SK-N-SH (cell line): ENCODE data around the gene SEMA3F. TPM values are rescaled to one million over a fixed set of nuclear protein-coding genes. Genes with fewer than 3 reads are reported as not detected.

Experiments
- CTCF ChIA-PET: fragments of 300-600, 350-600 bp; formaldehyde crosslinking; extraction: SDS; loops from one replicate; lab custom pipeline; 2021; lab: Yijun Ruan, JAX
- POLR2A ChIA-PET: fragments of 350-600 bp; sonication (Branson Sonifier 250); formaldehyde crosslinking; extraction: SDS; loops from one replicate; lab custom pipeline; 2020; ENCODE audit warnings: antibody characterized with exemption, inconsistent platforms; lab: Yijun Ruan, JAX
- DNase-seq: peaks from one replicate; pipeline ENCODE4 v3.0.0; 2012
- H2AFZ ChIP-seq: fragments of 200-600 bp; sonication (generic); 2 replicates; pipeline ENCODE4 v1.8.1; 2016; ENCODE audit warnings: antibody characterized with exemption, mild to moderate bottlenecking, low read depth
- H3F3A ChIP-seq: fragments of 200-600 bp; sonication (generic); replicated peaks from 2 replicates; pipeline ENCODE3; 2016; ENCODE audit warnings: antibody characterized with exemption, mild to moderate bottlenecking; ENCODE audit not compliant: insufficient read depth
- H3K27ac ChIP-seq, 2 experiments: fragments of 200-500 bp in 1 of 2; fragments of 200-600 bp in 1 of 2; sonication (Bioruptor generic) in 1 of 2; sonication (generic), shearing (Covaris generic) in 1 of 2; 2 replicates each; pipeline versions ENCODE4 v1.5.1 to v1.6.1; 2014 to 2016; ENCODE audit warnings: low read depth in 2 of 2, inconsistent platforms in 1 of 2, low read length in 1 of 2, mild to moderate bottlenecking in 1 of 2, mixed read lengths in 1 of 2
- H3K27me3 ChIP-seq: fragments of 200-600 bp; sonication (generic), shearing (Covaris generic); 2 replicates; pipeline ENCODE4 v1.6.1; 2016; ENCODE audit warnings: mixed run types; ENCODE audit not compliant: insufficient read depth
- H3K36me3 ChIP-seq, 2 experiments: fragments of 200-500 bp in 1 of 2; fragments of 200-600 bp in 1 of 2; sonication (Bioruptor generic) in 1 of 2; sonication (generic) in 1 of 2; replicated peaks in 1 of 2; 2 replicates each; pipeline versions ENCODE3 to v1.5.1; 2014 to 2016; ENCODE audit warnings: low read length in 1 of 2, mild to moderate bottlenecking in 1 of 2; ENCODE audit not compliant: insufficient read depth in 2 of 2, control insufficient read depth in 1 of 2
- H3K4me1 ChIP-seq, 2 experiments: fragments of 200-500 bp in 1 of 2; fragments of 200-600 bp in 1 of 2; sonication (Bioruptor generic) in 1 of 2; sonication (generic), shearing (Covaris generic) in 1 of 2; 2 replicates each; pipeline versions ENCODE4 v1.5.1 to v1.6.1; 2014 to 2016; ENCODE audit warnings: low read depth in 1 of 2, low read length in 1 of 2, mixed run types in 1 of 2; ENCODE audit not compliant: insufficient read depth in 2 of 2, control insufficient read depth in 1 of 2
- H3K4me2 ChIP-seq: fragments of 200-600 bp; sonication (generic), shearing (Covaris generic); 2 replicates; pipeline ENCODE4 v1.6.1; 2017; ENCODE audit warnings: mixed run types
- H3K4me3 ChIP-seq, 2 experiments: fragments of 200-500 bp in 1 of 2; fragments of 200-600 bp in 1 of 2; sonication (Bioruptor generic) in 1 of 2; sonication (generic), shearing (Covaris generic) in 1 of 2; 2 replicates each; pipeline versions ENCODE4 v1.5.1 to v1.8.1; 2014 to 2016; ENCODE audit warnings: low read depth in 2 of 2, inconsistent platforms in 1 of 2, low read length in 1 of 2, mild to moderate bottlenecking in 1 of 2, mixed read lengths in 1 of 2, moderate library complexity in 1 of 2
- H3K79me2 ChIP-seq: fragments of 200-600 bp; sonication (generic); 2 replicates; pipeline ENCODE4 v1.8.1; 2017; ENCODE audit warnings: mild to moderate bottlenecking; ENCODE audit not compliant: insufficient read depth
- H3K9ac ChIP-seq: fragments of 200-600 bp; sonication (generic); 2 replicates; pipeline ENCODE4 v1.6.1; 2017; ENCODE audit warnings: mixed run types
- H3K9me2 ChIP-seq: fragments of 200-600 bp; sonication (generic); 2 replicates; pipeline ENCODE4 v1.6.1; 2017; ENCODE audit warnings: mixed run types
- H3K9me3 ChIP-seq: fragments of 200-600 bp; sonication (generic); 2 replicates; pipeline ENCODE4 v1.6.1; 2017; ENCODE audit warnings: mixed run types, mild to moderate bottlenecking, moderate library complexity
- H4K20me1 ChIP-seq: fragments of 200-600 bp; sonication (generic); 2 replicates; pipeline ENCODE4 v1.6.1; 2017; ENCODE audit warnings: mild to moderate bottlenecking, mixed run types; ENCODE audit not compliant: insufficient read depth
- ELF1 ChIP-seq: IDR thresholded peaks from 2 replicates; pipeline ENCODE4 v1.4.0; 2012
- EZH2phosphoT487 ChIP-seq: fragments of 200-600 bp; sonication (generic); IDR thresholded peaks from 2 replicates; pipeline ENCODE4 v1.6.1; 2017; ENCODE audit warnings: low read depth, mixed run types, mild to moderate bottlenecking, antibody characterized with exemption, moderate library complexity, borderline replicate concordance
- FOXJ3 ChIP-seq: sonication (generic); formaldehyde crosslinking; IDR thresholded peaks from 2 replicates; pipeline ENCODE4 v1.5.1; 2020; ENCODE audit warnings: mild to moderate bottlenecking, missing genetic modification reagents
- MEF2A ChIP-seq: IDR thresholded peaks from 2 replicates; pipeline ENCODE4 v1.4.0; 2012; ENCODE audit warnings: low read depth, borderline replicate concordance
- PBX3 ChIP-seq: IDR thresholded peaks from 2 replicates; pipeline ENCODE4; 2012
- REST ChIP-seq: IDR thresholded peaks from 2 replicates; pipeline ENCODE4 v1.6.1; 2012; ENCODE audit warnings: mild to moderate bottlenecking, low read depth, low read length, moderate library complexity
- RXRA ChIP-seq: IDR thresholded peaks from 2 replicates; pipeline ENCODE4 v1.4.0; 2012; ENCODE audit warnings: low read depth, mild to moderate bottlenecking, borderline replicate concordance
- SMC3 ChIP-seq: IDR thresholded peaks from 2 replicates; pipeline ENCODE4 v1.6.1; 2012; ENCODE audit warnings: low read depth, low read length, improper control_type of control experiment
- TEAD4 ChIP-seq: IDR thresholded peaks from 2 replicates; pipeline ENCODE4 v1.4.0; 2012; ENCODE audit warnings: mild to moderate bottlenecking, borderline replicate concordance; ENCODE audit not compliant: insufficient read depth
- USF1 ChIP-seq: IDR thresholded peaks from 2 replicates; pipeline ENCODE4 v1.4.0; 2012; ENCODE audit warnings: low read depth, borderline replicate concordance
- WGBS: methylation state at CpG from one replicate; pipeline ENCODE4 v1.1.6; 2017; ENCODE audit warnings: low lambda C conversion rate; 5-methylcytosine and 5-hydroxymethylcytosine counted together
- polyA plus RNA-seq, 3 experiments: library from polyadenylated mRNA; depleted of rRNA; stranded (reverse); fragments of >200 nt; gene quantifications; 2 replicates each; pipeline ENCODE4 v1.2.3, GENCODE V29; 2012

The SEMA3F gene
- polyA plus RNA-seq, 1 of the 3 experiments (the other 2 are of a cell fraction) = 30.4 TPM

- Histone ChIP-seq H4K20me1 (no peaks in the 10 kb centered on the region), H3K9me2 (no peaks in the 10 kb centered on the region), H3K4me3 (no peak overlapping the region), H3F3A (no peaks in the 10 kb centered on the region), H3K79me2 (peaks cover 14% of the 10 kb centered on the region), H3K27ac (no peak overlapping the region), H3K4me1 (peaks cover 5 to 16% of the 10 kb centered on the region in 2 experiments; a peak in 3 of 4 replicates), H3K36me3 (peaks cover 0 to 5% of the 10 kb centered on the region in 2 experiments), H3K9ac (no peak overlapping the region), H3K9me3 (no peaks in the 10 kb centered on the region), H3K4me2 (no peak overlapping the region), H3K27me3 (no peaks in the 10 kb centered on the region), H2AFZ (no peak overlapping the region)
- CTCF ChIA-PET = interaction anchor here (1.1 to 23.1 kb wide), 6 partner anchors 9 to 53 kb away, joined by 3 to 684 read pairs (median 28); partner anchors contain the start of gene GNAT1
- DNase-seq = no peak
- TF ChIP-seq REST = no peak
- no peak for TF ChIP-seq MEF2A
- TF ChIP-seq TEAD4 = no peak
- no peak for TF ChIP-seq EZH2phosphoT487
- no peak for TF ChIP-seq ELF1
- TF ChIP-seq USF1 = no peak
- TF ChIP-seq RXRA = no peak
- TF ChIP-seq FOXJ3 (CRISPR knock-in tag) = no peak
- TF ChIP-seq SMC3 = no peak
- no peak for TF ChIP-seq PBX3
- WGBS = 94% methylated on average over 20 of the region's 29 CpGs
- POLR2A ChIA-PET = no interaction called here
These were observed 18.8 kb downstream of the SEMA3F start for GRCh38 chr3:50173685-50174516.
